ENCODE measurements around the gene TRAF2. TPM values are rescaled to one million over a fixed set of nuclear protein-coding genes. Genes with fewer than 3 reads are reported as not detected.

The TRAF2 gene
- total and polyA plus RNA-seq, 2 of the 13 experiments (the other 11 are each of a cell fraction or from before 2014, with no cell fraction given), result 12.4 to 13.6 TPM

DNA sequence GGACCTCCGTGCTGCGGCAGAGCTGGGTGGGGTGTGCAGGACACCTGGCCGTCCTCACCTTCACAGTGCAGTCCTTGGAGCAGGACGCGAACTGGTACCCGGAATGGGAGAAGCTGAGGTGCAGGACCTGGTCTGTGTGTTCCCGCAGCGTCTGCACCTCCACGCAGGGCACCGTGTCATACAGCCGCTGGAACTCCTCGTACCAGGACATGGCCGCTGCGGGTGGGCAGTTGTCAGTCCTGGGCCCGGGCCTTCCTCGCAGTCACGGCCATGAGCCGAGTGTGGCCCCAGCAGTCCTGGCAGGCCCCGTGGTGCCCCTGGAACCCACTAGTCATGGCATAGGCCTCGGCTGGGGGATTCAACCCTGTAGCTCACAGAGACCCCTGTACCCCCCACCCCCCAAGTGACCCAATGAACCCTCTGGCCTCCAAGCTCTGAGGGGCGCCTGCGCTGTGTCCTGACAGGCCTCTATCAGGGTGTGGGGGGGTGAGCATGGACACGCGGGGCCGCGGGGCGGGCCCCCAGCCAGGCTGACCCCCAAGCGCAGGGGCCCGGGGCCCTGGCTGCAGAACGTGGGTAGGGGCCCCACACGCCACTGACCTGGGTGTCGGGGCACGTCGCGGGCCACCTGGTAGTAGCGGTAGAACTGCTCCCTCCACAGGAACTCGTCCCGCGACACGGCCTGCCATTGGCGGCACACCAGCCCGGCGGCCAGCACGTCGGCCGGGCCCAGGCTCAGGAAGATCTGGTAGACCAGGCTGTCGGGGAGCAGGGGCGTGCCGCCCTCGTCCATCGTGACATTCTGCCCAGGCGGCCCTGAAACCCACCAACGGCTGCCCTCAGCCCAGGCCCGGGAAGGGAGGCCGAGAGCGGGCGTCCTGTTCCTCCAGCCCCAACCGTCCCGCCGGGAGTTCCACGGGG is 57.2 kb downstream of the TRAF2 start:
- ATAC-seq, result peak; percentile 2
- H3K27ac ChIP-seq (ENCODE audit: extremely low read length, insufficient read depth, low read length), result peak overlapping the region; percentile 75
- peaks cover 10% of the 10 kb centered on the region for H3K79me2 ChIP-seq (ENCODE audit: insufficient read depth, low read length)
- peak overlapping the region; percentile 89 for H3K4me2 ChIP-seq (ENCODE audit: low read depth, low read length)
- ChIA-PET CTCF (ENCODE audit: low intra/inter-chr PET ratio, low total read pairs) (no interaction called here), POLR2A (interaction anchor here (1.0 to 2.3 kb wide), 5 partner anchors 42 to 155 kb away, joined by 3 to 10 read pairs (median 4); partner anchors contain the start of gene TRAF2)
- intact Hi-C loops (cut with micrococcal nuclease; ENCODE audit: unreplicated experiment), result no loop called here
- no peak for DNase-seq (ENCODE audit: low spot score)
- H3K36me3 ChIP-seq (replicated peaks in 1 of 2; ENCODE audit: control insufficient read depth in 1 of 2, insufficient read depth in 2 of 2, low read length in 2 of 2), result peaks cover 8 to 36% of the 10 kb centered on the region in 2 experiments
- H3K27me3 ChIP-seq (ENCODE audit: control insufficient read depth in 1 of 2, insufficient read depth in 2 of 2, low read length in 2 of 2), result no peaks in the 10 kb centered on the region
- no peak for FAIRE-seq
- no peaks in the 10 kb centered on the region for H4K20me1 ChIP-seq (ENCODE audit: insufficient read depth, low read length)
- H3K9ac ChIP-seq (ENCODE audit: insufficient read depth, low read depth, low read length), result peak overlapping the region; percentile 90
- H3K4me1 ChIP-seq (ENCODE audit: insufficient read depth, low read length), result peaks cover 41% of the 10 kb centered on the region
- in situ Hi-C loops (cut with HindIII; ENCODE audit: extremely low pct_ligation_motif_present, low pct_unique_long_range_greater_than_20kb), result no loop called here
- H3K9me3 ChIP-seq (ENCODE audit: low read length), result no peaks in the 10 kb centered on the region
- BruUV-seq (replicated peaks), result TSS peak; percentile 45
- peak overlapping the region; percentile 90 to 95 (median 91) for H3K4me3 ChIP-seq (replicated peaks in 1 of 3; ENCODE audit: insufficient read depth in 1 of 3, low read depth in 2 of 3, low read length in 3 of 3)
- 37% methylated on average over 6 of the region's 61 CpGs for WGBS (ENCODE audit: low lambda C conversion rate)
- H2AFZ ChIP-seq (ENCODE audit: low read length), result no peak overlapping the region
- TF ChIP-seq POLR2AphosphoS5 (IDR thresholded peaks at IDR 0.05; ENCODE audit: low read depth, low read length), result no peak
- TF ChIP-seq SALL1 (CRISPR knock-in tag; IDR thresholded peaks at IDR 0.05), result peak; percentile 12; the same call in 1 of the 2 replicates
- TF ChIP-seq AKAP8 (CRISPR knock-in tag; IDR thresholded peaks at IDR 0.05), result peak; percentile 42; the same call in 1 of the 2 replicates
- TF ChIP-seq RXRA (CRISPR knock-in tag; IDR thresholded peaks at IDR 0.05), result 0 out of 2 replicates have a peak, but pooled peaks have one; percentile 28
- TF ChIP-seq ZNF790 (CRISPR knock-in tag; IDR thresholded peaks at IDR 0.05; ENCODE audit: borderline replicate concordance), result 0 out of 2 replicates have a peak, but pooled peaks have one; percentile 25
- 0 out of 2 replicates have a peak, but pooled peaks have one; percentile 1 for TF ChIP-seq ZNF317 (CRISPR knock-in tag; IDR thresholded peaks at IDR 0.05)
- TF ChIP-seq NRL (CRISPR knock-in tag; IDR thresholded peaks at IDR 0.05; ENCODE audit: borderline replicate concordance), result 0 out of 2 replicates have a peak, but pooled peaks have one; percentile 34
- TF ChIP-seq PAWR (CRISPR knock-in tag; IDR thresholded peaks at IDR 0.05; ENCODE audit: borderline replicate concordance), result no peak
- no peak for TF ChIP-seq ZNF253 (CRISPR knock-in tag; IDR thresholded peaks at IDR 0.05; ENCODE audit: borderline replicate concordance)
- TF ChIP-seq, protein P1, sequence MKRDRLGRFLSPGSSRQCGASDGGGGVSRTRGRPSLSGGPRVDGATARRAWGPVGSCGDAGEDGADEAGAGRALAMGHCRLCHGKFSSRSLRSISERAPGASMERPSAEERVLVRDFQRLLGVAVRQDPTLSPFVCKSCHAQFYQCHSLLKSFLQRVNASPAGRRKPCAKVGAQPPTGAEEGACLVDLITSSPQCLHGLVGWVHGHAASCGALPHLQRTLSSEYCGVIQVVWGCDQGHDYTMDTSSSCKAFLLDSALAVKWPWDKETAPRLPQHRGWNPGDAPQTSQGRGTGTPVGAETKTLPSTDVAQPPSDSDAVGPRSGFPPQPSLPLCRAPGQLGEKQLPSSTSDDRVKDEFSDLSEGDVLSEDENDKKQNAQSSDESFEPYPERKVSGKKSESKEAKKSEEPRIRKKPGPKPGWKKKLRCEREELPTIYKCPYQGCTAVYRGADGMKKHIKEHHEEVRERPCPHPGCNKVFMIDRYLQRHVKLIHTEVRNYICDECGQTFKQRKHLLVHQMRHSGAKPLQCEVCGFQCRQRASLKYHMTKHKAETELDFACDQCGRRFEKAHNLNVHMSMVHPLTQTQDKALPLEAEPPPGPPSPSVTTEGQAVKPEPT (CRISPR knock-in tag; IDR thresholded peaks at IDR 0.05; ENCODE audit: low read depth), result 0 out of 2 replicates have a peak, but pooled peaks have one; percentile 51
- peak; percentile 92 for TF ChIP-seq AGO2 (optimal IDR thresholded peaks at IDR 0.05; ENCODE audit: low read depth, low read length)
- TF ChIP-seq, protein P2, sequence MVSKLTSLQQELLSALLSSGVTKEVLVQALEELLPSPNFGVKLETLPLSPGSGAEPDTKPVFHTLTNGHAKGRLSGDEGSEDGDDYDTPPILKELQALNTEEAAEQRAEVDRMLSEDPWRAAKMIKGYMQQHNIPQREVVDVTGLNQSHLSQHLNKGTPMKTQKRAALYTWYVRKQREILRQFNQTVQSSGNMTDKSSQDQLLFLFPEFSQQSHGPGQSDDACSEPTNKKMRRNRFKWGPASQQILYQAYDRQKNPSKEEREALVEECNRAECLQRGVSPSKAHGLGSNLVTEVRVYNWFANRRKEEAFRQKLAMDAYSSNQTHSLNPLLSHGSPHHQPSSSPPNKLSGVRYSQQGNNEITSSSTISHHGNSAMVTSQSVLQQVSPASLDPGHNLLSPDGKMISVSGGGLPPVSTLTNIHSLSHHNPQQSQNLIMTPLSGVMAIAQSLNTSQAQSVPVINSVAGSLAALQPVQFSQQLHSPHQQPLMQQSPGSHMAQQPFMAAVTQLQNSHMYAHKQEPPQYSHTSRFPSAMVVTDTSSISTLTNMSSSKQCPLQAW (CRISPR knock-in tag; IDR thresholded peaks at IDR 0.05), result 0 out of 2 replicates have a peak, but pooled peaks have one; percentile 21
- TF ChIP-seq, protein P3, sequence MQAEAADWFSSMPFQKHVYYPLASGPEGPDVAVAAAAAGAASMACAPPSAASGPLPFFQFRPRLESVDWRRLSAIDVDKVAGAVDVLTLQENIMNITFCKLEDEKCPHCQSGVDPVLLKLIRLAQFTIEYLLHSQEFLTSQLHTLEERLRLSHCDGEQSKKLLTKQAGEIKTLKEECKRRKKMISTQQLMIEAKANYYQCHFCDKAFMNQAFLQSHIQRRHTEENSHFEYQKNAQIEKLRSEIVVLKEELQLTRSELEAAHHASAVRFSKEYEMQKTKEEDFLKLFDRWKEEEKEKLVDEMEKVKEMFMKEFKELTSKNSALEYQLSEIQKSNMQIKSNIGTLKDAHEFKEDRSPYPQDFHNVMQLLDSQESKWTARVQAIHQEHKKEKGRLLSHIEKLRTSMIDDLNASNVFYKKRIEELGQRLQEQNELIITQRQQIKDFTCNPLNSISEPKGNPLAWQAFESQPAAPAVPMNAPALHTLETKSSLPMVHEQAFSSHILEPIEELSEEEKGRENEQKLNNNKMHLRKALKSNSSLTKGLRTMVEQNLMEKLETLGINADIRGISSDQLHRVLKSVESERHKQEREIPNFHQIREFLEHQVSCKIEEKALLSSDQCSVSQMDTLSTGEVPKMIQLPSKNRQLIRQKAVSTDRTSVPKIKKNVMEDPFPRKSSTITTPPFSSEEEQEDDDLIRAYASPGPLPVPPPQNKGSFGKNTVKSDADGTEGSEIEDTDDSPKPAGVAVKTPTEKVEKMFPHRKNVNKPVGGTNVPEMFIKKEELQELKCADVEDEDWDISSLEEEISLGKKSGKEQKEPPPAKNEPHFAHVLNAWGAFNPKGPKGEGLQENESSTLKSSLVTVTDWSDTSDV (CRISPR knock-in tag; IDR thresholded peaks at IDR 0.05), result 0 out of 2 replicates have a peak, but pooled peaks have one; percentile 20
- no peak for TF ChIP-seq SMYD3 (CRISPR knock-in tag; IDR thresholded peaks at IDR 0.05)
